ENCODE data around the gene FLT1.

The FLT1 gene

GRCh38 chr13:28410096-28410495 lies 84.8 kb downstream of the FLT1 start:
- Histone ChIP-seq H3K27me3 (ENCODE audit: insufficient read depth, low read depth, severe bottlenecking) (no peaks in the 10 kb centered on the region), H3K9me3 (ENCODE audit: severe bottlenecking) (no peaks in the 10 kb centered on the region), H3K4me3 (ENCODE audit: low read depth, low read length) (no peak overlapping the region), H3K36me3 (no peaks in the 10 kb centered on the region), H3K27ac (no peak overlapping the region)
- no peak for TF ChIP-seq CTCF (IDR thresholded peaks at IDR 0.05; ENCODE audit: low read depth, low read length)
- no peak for DNase-seq

GRCh38 chr13:28409648-28410047 lies 85.3 kb downstream of the FLT1 start:
- TF ChIP-seq CTCF (IDR thresholded peaks at IDR 0.05; ENCODE audit: low read depth, low read length), result no peak
- Histone ChIP-seq H3K27me3 (ENCODE audit: insufficient read depth, low read depth, severe bottlenecking) (no peaks in the 10 kb centered on the region), H3K27ac (no peak overlapping the region), H3K9me3 (ENCODE audit: severe bottlenecking) (no peaks in the 10 kb centered on the region), H3K36me3 (no peaks in the 10 kb centered on the region), H3K4me3 (ENCODE audit: low read depth, low read length) (no peak overlapping the region)
- DNase-seq, result no peak

- no peak for DNase-seq
- no peak for TF ChIP-seq CTCF (IDR thresholded peaks at IDR 0.05; ENCODE audit: low read depth, low read length)
- Histone ChIP-seq H3K27me3 (ENCODE audit: insufficient read depth, low read depth, severe bottlenecking) (no peaks in the 10 kb centered on the region), H3K9me3 (ENCODE audit: severe bottlenecking) (no peaks in the 10 kb centered on the region), H3K36me3 (no peaks in the 10 kb centered on the region), H3K27ac (no peak overlapping the region), H3K4me3 (ENCODE audit: low read depth, low read length) (no peak overlapping the region)
These were observed 86.1 kb downstream of the FLT1 start for GRCh38 chr13:28408863-28409262.

- no peak for TF ChIP-seq CTCF (IDR thresholded peaks at IDR 0.05; ENCODE audit: low read depth, low read length)
- H3K36me3 ChIP-seq, result no peaks in the 10 kb centered on the region
- no peaks in the 10 kb centered on the region for H3K9me3 ChIP-seq (ENCODE audit: severe bottlenecking)
- no peaks in the 10 kb centered on the region for H3K27me3 ChIP-seq (ENCODE audit: insufficient read depth, low read depth, severe bottlenecking)
- no peak overlapping the region for H3K27ac ChIP-seq
- no peak for DNase-seq
- H3K4me3 ChIP-seq (ENCODE audit: low read depth, low read length), result no peak overlapping the region
These were observed 86.6 kb downstream of the FLT1 start for GRCh38 chr13:28408235-28408848.

- DNase-seq, result no peak
These were observed 88.1 kb downstream of the FLT1 start for GRCh38 chr13:28406733-28407266.

More at GRCh38 chr13:28406733-28407266, 88.1 kb downstream of the FLT1 start:
- Histone ChIP-seq H3K4me3 (ENCODE audit: low read depth, low read length) (no peak overlapping the region), H3K9me3 (ENCODE audit: severe bottlenecking) (no peaks in the 10 kb centered on the region), H3K27me3 (ENCODE audit: insufficient read depth, low read depth, severe bottlenecking) (no peaks in the 10 kb centered on the region), H3K27ac (no peak overlapping the region), H3K36me3 (no peaks in the 10 kb centered on the region)
- TF ChIP-seq CTCF (IDR thresholded peaks at IDR 0.05; ENCODE audit: low read depth, low read length), result no peak

Measured in WERI-Rb-1 (cell line).